Stimulated activated CD4-positive, alpha-beta T cell treated with anti-CD3 and anti-CD28 coated beads, Interleukin-1b, Interleukin-23, amount 100 ng/mL, for 4 hours (primary cell): Measurements from ENCODE around the gene AOAH.

ENCODE experiments used
- DNase-seq, 2 donors: peaks; one replicate each; pipeline ENCODE4 v3.0.0-alpha.2; 2020; ENCODE audit warnings: low read depth in 2 of 2

AOAH gene

DNA sequence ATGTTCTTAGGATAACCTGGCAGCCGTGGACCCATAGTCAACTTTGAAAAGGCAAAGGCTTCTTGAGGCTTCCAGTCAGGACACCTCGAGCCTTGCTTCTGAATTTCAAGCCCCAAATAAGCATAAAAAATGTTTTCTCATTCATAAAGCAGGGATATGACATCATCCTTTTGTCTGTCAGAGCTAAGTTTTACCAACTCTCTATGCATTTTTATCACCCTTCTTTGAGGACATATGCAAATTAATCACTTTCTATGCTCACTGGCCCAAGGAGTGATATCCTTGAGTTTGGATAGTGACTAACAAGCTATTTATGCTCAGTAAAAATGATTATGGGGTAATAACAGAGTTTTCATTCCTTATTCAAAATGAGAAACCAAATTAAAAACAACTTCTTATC is 175.3 kb downstream of the AOAH start:
- no peak for DNase-seq

DNA sequence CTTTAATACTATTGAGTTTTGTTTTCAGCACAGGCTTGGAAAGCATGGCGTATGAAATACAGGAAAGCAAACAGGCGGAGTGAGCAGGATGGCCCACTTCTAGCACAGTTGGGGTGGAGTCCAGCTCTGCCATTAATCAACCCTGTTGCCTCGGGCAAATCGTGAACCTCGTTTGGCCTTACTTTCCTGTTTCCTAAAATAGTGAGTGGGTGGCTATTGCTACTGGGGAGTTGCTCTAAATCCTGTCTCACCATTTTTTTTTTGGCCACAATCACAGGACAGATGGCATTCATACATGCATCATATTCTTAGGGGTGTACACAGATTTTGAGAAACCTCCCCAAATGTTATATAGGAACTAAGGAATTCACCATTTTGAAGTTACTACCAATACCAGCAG is 176.9 kb downstream of the AOAH start:
- DNase-seq, result no peak

DNA sequence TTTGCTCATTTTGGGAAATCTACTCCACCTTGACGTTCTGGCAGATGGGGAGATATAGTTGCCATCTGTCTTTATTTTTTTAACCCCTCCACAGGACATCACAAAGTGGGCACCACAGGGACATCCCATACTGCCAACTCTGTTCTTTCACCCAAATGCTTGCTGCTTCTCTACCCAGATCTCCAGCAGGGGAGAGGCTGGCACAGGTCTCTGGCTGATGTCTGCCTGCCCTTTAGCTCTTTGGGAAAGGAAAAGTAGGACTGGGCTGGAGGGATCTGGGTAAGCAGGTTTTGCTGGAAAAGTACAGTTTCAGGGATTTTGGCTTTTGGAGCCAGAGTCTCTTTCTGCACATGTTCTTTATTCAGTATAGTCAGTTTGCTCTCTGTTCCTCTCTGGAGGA is 178.0 kb downstream of the AOAH start:
- DNase-seq, result no peak

DNA sequence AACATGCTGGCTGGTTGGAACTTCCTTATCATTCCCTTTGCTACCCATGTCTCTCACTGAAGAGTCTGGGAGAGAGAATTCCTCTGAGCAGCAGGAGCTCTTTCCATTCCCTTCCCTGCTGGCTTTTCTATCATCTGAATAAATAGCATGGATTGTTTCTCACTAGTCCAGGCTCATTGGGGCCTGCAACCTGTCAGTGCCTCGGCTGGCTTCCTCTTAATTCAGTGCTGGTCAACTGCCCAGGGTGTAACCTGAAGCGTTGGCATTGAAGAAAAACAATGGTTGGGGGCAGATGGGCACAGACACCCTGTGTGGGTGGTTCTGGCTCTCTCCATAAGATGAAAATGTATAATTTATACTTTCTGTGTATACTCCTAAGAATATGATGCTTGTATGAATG is 179.0 kb downstream of the AOAH start:
- DNase-seq, result no peak

DNA sequence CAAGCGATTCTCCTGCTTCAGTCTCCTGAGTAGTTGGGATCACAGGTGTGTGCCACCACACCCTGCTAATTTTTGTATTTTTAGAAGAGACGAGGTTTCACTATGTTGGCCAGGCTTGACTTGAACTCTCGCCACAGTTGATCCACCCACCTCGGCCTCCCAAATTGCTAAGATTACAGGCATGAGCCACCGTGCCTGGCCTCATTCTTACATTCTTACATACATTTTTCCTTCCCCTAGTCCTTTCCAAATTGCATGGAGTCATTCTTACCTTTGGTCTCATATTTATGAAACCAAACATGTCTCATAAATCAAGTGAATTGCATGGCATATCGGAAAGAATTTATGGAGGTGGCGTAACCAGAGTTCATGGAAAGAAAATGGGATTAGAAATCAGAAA is 186.2 kb downstream of the AOAH start:
- DNase-seq, result no peak

DNA sequence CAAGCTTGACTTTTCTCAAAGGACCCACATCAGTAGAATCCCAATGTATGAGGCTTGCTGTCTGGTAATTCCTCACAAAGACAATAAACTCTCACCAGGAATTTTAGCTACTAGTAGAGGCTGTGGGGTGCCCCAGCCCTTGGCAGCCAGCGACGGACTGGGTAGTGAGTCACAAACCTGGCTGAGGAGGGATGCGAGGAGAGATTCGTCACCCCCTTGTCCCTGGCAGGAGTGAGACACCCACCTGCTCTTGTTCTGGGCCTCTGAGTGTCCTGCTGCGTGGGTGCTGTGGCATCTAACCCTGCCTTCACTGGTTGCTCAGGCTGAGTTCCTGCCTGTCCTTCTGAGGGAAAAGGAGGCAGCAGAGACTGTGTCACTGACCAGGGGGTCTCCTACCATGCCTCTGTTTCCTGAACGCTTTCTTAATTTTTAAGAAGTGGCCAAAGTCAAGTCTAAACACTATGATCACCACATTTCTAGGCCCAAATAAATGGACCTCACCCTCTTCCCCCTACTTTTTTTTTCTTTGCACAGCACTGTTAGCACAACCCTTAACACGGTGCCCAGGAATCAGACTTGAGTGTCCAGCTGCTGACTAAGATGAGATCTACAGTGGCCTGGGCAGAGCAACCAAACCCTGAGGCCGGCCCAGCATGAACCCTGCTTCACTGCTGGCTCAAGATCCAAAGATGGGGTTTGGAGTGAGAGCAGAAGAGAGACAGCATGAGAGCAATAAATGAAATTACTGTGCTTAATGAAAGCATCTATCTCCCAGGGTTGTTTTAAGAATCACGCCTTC is 188.2 kb downstream of the AOAH start:
- DNase-seq, result no peak

DNA sequence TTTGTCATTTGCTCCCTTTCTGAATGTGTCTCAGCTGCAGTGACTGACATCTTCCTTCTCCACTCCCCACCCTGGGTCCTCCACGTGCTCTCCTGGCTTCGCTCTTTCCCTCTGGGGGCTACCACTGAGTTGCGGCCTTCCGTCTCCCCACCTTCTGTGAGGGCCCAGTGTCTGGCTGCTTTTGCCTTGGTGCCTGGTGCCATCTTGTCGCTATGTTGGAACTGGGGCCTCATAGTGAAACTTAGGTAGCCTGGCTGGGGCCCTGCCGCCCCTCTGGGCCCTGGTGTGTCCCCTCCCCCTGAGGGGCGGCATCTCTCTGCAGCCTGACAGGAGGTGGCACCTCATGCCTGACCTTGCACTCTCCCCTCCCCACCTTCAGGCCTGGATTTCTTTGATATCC is 190.6 kb downstream of the AOAH start:
- no peak for DNase-seq

DNA sequence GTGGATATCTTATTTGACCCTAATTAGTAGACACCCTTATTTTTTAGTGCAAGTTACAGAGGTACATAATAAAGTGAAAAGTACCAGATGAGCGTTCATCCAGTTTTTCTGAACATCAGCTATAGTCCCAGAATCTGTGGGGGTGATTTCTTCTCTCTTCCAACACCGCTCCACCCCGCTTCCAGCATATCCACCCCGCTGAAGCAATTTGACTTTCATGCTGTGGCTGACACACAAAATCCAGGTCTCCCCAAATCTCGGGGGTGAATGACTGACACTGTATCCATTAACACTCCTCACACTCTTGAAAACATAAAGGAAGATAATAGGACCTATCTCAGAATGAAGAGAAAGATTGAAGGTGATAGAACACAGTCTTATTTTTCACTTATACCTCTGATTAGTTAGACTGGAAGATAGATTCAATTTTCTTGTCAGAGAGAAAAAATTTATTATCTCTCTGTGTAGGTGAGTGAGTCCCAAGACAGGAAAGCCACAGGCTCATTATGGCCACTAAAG is 191.3 kb downstream of the AOAH start:
- no peak for DNase-seq

DNA sequence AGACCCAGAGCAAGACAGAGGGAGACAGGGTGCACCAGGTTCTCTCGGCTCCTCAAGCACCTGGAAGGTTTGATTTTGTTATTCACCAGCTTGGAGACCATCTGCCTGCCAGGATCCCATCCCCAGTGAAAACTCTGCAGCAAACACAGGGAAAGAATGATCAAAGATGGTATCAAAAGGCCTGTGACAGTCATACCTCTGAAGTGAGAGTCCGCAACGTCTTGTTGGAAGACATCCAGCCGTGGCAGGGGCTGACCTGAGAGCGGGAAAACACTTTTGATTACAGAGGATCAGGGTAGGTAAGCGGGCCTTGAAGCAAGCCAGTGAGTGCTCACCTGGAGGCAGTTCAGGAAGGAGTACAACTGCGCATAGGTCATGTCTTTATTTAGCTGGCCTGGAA is 192.3 kb downstream of the AOAH start:
- DNase-seq, result no peak

DNA sequence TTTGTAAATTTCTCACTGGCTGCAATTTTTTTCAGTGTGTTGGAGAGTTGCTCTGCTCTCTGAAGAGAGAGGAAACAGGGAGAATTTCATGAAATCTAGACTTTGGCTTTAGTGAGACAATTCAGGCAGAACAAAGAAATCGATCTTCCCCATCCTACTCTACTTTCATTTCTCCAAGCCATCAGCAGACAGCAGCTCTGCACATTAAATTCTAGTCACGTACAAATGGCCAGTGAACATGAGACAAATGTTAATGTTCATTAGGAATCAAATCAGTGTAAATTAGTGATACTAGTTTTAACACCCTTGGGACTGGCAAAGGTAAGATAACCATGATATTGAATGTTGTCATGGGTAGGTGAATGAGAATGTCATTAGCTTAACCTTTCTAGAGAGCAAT is 193.8 kb downstream of the AOAH start:
- no peak for DNase-seq

DNA sequence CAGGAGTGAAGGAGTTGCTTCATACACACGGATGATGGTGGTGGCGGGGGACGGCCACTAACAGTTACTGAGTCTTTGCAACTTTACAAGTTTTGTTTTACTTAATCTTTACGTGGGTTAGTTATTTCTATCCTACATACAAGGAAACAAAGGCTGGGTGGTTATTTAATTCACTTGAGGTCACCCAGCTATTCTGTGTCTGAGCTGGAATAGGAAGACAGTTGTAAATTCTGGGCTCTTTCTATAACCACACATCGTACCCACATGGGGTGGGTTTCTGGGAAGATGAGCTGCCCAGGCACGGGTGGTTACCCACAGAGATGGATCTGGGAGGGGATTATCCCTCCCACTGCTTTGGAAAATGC is 196.8 kb downstream of the AOAH start:
- no peak for DNase-seq

DNA sequence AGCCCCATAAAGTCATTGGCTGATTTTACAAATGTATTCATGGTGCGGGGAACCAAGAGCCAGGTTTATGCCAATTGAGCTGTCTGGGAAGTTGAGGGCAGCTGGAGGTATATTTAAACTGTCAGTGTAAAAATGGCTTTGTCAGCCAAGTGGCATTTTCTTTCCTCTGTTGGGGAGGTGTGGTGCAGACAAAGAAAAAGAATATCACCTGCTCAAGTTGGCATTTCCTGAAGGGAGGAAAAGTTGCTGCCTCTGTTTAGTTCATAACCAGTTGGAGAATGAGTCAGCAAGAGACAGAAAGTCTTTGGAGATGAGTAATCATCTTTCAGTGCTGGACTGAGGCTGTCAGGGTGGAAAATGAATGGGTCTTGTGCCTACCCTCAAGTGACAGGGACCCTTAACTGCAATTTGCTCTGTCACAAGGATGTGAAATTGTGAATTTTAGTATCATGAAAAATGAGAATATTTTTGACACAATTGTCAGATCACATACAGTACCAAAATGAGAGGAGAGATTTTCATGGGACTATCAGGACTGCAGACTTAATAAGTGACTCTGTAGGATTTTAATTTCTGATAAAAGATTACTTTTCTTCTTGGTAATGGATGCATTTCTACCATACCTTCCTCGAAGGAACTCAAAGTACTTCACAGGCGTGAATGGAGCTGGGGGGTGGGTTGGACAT is 197.3 kb downstream of the AOAH start:
- no peak for DNase-seq

DNA sequence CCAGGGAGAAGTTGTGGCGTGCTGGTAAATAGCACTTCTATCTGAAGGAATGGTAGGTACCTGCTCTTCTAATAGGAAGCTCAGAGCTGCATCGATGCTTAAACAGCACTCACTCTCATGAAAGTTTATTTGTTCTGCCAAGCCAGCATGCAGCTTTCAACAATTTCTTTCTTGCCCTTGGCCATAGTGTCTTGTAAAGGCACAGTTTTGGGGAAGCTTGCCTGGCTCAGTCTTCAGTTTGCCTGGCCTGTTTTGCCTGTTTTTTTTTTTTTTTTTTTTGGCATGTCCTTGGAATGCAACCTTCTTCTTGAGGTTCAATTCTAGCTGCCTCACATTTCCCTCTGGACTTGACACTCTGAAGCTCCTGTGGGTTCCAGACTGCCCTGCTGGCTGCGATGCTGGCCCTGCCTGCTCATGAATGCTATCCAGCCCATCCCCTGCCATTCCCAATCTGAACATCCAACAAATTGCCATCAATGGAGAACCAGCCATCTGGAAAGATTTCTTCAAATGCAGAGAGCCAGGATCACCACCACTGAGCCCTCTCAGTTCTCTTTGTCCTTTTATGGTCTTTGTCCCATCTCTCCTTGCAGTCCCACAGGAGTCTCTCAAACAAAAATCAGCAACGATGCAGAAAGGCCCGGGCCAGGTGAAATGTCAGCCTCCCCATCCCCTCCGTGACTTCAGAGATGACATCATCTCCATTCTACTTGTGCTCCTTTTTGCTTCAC is 200.8 kb downstream of the AOAH start:
- no peak for DNase-seq

DNA sequence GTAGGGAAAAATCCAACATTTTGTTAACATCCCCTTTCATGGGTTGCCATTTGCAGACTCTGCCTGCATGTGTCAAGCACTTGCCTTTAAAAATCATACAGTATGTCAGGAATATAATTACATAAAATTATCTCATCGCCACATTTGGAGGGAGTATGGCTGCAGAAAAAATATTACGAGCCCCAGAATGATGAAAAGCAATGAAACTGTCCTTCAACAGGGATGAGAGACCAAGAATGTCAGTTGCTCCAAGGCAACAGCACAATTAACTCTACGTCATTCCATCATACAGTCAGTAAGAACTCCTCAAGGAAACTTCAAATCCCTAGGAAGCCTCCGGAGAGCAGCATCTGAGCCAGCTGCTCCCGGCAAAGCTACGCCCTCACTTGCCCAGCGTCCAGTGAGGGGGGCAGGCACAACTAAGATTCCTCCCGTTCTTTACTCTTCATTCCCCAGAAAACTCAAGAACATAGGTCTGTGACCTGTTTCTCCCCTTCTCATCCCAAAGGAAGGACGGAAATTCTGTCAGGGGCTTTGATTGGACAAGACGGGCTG is 201.8 kb downstream of the AOAH start:
- DNase-seq, result no peak

DNA sequence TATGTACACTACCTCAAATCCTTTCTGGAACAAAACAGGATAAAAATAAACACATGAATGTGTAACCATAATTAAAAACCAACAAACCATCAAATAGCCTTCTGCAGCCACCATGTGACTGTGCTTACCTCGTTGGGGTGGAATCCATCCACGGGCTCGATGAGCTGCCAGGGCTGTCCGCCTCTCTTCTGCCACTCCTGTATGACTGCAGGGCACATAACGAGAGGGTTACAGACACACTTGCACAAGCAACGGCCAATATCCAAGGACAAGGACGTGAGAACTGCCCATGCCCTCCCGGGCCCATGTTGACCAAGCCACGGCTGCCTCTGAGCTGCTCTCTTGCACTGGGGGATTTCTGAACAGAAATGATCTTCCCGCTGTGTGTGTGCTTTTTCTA is 202.4 kb downstream of the AOAH start:
- no peak for DNase-seq

DNA sequence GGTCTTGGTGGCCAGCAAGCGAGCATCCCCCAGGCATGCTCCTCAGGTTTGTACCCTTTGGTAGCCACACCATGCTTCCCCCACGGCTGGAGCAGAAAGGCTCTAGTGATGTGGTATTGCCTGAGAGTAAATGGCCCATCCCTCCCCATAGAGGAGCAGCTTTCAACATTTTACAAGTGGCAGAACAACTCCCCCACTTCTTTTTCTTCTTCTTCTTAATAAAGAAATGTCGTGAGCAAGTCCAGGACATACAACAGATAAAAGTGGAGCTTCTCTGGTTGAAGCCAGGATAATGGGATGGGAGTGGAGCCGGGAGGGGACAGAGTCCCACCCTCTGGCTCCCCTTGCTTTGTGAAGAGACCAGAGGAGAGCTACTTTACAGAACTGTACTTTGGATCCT is 203.2 kb downstream of the AOAH start:
- no peak for DNase-seq

DNA sequence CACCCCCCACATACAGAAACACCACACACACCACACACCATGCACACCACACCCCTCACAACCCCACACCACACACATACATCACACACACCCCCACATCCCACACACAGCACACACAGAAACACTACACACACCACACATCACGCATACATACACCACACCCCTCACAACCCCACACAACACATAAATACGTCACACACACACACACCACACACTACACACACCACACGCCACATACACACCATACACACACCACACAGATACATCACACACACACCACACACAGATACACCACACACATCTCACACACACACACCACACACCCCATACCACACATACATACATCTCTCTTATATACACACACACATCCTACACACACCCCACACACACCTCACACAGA is 208.4 kb downstream of the AOAH start:
- DNase-seq, result no peak

DNA sequence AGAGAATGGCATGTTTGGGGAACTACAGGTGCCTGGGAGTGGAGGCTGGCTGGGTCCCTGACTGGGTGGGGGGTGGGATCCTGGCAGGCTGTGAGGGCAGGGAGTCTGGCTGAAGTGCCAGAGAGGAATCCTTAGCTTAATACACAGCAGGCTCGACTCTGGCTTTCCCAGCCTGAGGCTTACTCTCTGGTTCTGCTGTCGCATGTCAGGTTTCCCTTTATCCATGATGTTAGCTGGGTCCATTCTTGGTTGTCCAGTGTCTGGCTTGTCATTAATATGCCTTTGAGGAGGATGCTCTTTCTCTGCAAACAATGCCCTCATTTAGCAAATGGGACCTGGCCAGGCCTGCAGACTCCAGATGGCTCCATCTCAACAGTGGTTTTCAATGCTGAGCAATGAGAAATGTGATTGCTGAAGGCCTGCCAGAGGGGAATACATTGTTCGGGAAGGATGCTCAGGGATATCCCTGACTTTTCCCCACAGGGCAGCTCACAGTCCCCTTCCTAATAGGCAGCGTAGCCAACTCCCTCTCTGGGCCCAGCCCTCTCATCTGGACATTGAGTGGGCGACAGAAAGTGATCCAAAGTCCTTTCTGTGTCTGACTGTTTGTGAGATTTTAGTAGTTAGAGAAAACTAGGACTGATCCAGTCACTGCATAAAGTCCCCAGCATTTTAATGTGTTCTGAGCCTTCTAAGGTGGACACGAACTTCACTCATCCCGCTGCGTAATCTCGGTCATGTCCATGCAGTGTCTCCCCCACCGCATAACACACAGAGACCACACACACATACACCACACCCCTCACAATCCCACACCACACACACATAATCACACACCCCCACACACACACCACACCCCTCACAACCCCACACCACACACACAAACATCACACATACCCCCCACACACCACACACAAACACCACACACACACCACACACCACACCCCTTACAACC is 209.7 kb downstream of the AOAH start:
- DNase-seq, result no peak

DNA sequence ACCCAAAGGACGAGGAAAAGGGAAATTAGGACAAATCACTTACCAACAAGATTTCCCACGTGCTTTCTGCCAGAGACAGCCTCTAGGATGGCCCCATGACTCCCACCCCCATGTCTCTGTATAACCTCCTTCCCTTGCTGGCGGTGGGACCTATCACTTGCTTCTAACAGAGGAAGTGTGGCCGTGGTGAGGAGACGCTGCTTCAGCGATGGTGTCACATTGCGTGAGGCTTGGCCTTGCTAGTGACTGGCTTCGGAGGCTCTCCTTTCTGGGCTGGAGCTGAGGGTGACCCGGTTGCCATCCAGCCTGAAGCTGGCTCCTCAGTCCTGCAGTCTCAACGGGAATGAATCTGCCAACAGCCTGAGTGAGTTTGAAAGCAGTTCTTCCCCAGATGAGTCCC is 210.9 kb downstream of the AOAH start:
- no peak for DNase-seq

DNA sequence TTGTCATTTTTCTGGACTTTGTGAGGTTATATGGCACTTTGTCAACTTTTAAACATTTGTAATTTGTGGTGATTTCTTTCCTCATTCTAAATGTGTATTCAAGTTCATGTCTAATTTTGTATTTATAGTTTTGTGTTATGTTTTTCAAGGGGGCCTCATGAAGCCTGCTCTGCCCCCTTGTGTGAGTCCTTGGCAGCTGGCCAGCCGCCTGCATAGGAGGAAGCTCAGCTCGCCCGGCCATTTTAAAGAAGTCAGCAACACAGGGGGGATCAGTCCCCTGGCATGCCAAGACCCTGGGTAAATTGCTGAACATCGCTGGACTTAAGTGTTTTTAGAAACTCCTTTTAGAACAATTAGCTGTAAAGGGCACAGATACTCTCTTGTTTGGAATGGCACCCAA is 211.7 kb downstream of the AOAH start:
- DNase-seq, result no peak

DNA sequence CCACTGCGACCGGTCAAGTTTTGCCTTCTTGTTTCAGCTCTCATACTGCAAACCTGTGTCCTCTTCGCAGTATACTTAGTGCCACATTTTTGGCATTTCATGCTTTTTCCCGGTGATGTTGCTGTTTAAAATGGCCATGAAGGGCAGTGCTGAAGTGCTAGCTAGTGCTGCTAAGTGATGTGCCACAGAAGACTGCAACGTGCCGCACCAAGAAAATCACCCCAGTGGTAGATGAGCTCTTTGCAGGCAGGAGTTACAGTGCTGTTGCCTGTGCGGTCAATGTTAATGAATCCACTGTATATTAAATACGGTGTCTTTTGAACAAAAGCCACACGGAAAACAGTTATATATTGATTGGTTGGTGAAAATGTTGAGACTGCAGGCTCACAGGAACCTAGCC is 214.3 kb downstream of the AOAH start:
- DNase-seq, result no peak
